ENCODE data around the gene DSTN. TPM values are rescaled to one million over a fixed set of nuclear protein-coding genes. Genes with fewer than 3 reads are reported as not detected.

The DSTN gene
- total RNA-seq, 2 experiments from 2014 or later: 25.5 to 58.1 TPM

- POLR2A ChIA-PET: no interaction called here
- Histone ChIP-seq H3K36me3 (ENCODE audit: insufficient read depth, low read length) (no peaks in the 10 kb centered on the region), H4K20me1 (ENCODE audit: insufficient read depth, low read length) (no peaks in the 10 kb centered on the region), H3K79me2 (ENCODE audit: insufficient read depth, low read depth, low read length) (no peaks in the 10 kb centered on the region), H2AFZ (ENCODE audit: low read length) (no peak overlapping the region), H3K9me3 (ENCODE audit: low read length) (no peaks in the 10 kb centered on the region), H3K4me1 (ENCODE audit: insufficient read depth, low read length, poor library complexity, severe bottlenecking) (peaks cover 20% of the 10 kb centered on the region), H3K9me2 (ENCODE audit: insufficient read depth, low read length) (no peaks in the 10 kb centered on the region), H3K4me3 (ENCODE audit: low read depth, low read length, poor library complexity, severe bottlenecking) (no peak overlapping the region), H3K4me2 (ENCODE audit: low read length) (no peak overlapping the region), H3K27ac (ENCODE audit: low read depth, low read length, poor library complexity, severe bottlenecking) (no peak overlapping the region)
- no peak for TF ChIP-seq CTCF (conservative IDR thresholded peaks at IDR 0.05; ENCODE audit: low read length)
- no peak for TF ChIP-seq EZH2phosphoT487 (IDR thresholded peaks at IDR 0.05; ENCODE audit: borderline replicate concordance, low read depth, low read length)
- CTCF ChIA-PET (ENCODE audit: unreplicated experiment): no interaction called here
- no peak for DNase-seq (ENCODE audit: low spot score)
- intact Hi-C loops (cut with micrococcal nuclease; ENCODE audit: unreplicated experiment): no loop called here
- BruUV-seq (replicated peaks): no TSS peak
These were observed 70.4 kb downstream of the DSTN start for GRCh38 chr20:17640146-17640874.

GRCh38 chr20:17640875-17641378 lies 71.1 kb downstream of the DSTN start:
- H3K4me1 ChIP-seq (ENCODE audit: insufficient read depth, low read length, poor library complexity, severe bottlenecking): peaks cover 20% of the 10 kb centered on the region
- H3K9me3 ChIP-seq (ENCODE audit: low read length): no peaks in the 10 kb centered on the region
- H3K36me3 ChIP-seq (ENCODE audit: insufficient read depth, low read length): no peaks in the 10 kb centered on the region
- no peak overlapping the region for H3K4me3 ChIP-seq (ENCODE audit: low read depth, low read length, poor library complexity, severe bottlenecking)
- H4K20me1 ChIP-seq (ENCODE audit: insufficient read depth, low read length): no peaks in the 10 kb centered on the region
- CTCF ChIA-PET (ENCODE audit: unreplicated experiment): no interaction called here
- H3K4me2 ChIP-seq (ENCODE audit: low read length): no peak overlapping the region
- no peak for DNase-seq (ENCODE audit: low spot score)
- intact Hi-C loops (cut with micrococcal nuclease; ENCODE audit: unreplicated experiment): no loop called here
- H3K79me2 ChIP-seq (ENCODE audit: insufficient read depth, low read depth, low read length): no peaks in the 10 kb centered on the region
- H3K27ac ChIP-seq (ENCODE audit: low read depth, low read length, poor library complexity, severe bottlenecking): no peak overlapping the region
- TF ChIP-seq EZH2phosphoT487 (IDR thresholded peaks at IDR 0.05; ENCODE audit: borderline replicate concordance, low read depth, low read length): no peak
- no peak for TF ChIP-seq CTCF (conservative IDR thresholded peaks at IDR 0.05; ENCODE audit: low read length)
- H3K9me2 ChIP-seq (ENCODE audit: insufficient read depth, low read length): no peaks in the 10 kb centered on the region
- no TSS peak for BruUV-seq (replicated peaks)
- POLR2A ChIA-PET: no interaction called here
- H2AFZ ChIP-seq (ENCODE audit: low read length): no peak overlapping the region

- intact Hi-C loops (cut with micrococcal nuclease; ENCODE audit: unreplicated experiment): no loop called here
- CTCF ChIA-PET (ENCODE audit: unreplicated experiment): no interaction called here
These were observed 71.7 kb downstream of the DSTN start for GRCh38 chr20:17641520-17641964.

More at GRCh38 chr20:17641520-17641964, 71.7 kb downstream of the DSTN start:
- no peaks in the 10 kb centered on the region for H3K79me2 ChIP-seq (ENCODE audit: insufficient read depth, low read depth, low read length)
- no peak overlapping the region for H3K4me2 ChIP-seq (ENCODE audit: low read length)
- no peaks in the 10 kb centered on the region for H4K20me1 ChIP-seq (ENCODE audit: insufficient read depth, low read length)
- H3K4me3 ChIP-seq (ENCODE audit: low read depth, low read length, poor library complexity, severe bottlenecking): no peak overlapping the region
- no peak overlapping the region for H3K27ac ChIP-seq (ENCODE audit: low read depth, low read length, poor library complexity, severe bottlenecking)
- no peak overlapping the region for H2AFZ ChIP-seq (ENCODE audit: low read length)
- POLR2A ChIA-PET: no interaction called here
- BruUV-seq (replicated peaks): no TSS peak
- no peaks in the 10 kb centered on the region for H3K36me3 ChIP-seq (ENCODE audit: insufficient read depth, low read length)
- TF ChIP-seq EZH2phosphoT487 (IDR thresholded peaks at IDR 0.05; ENCODE audit: borderline replicate concordance, low read depth, low read length) (no peak), CTCF (conservative IDR thresholded peaks at IDR 0.05; ENCODE audit: low read length) (no peak)
- H3K9me2 ChIP-seq (ENCODE audit: insufficient read depth, low read length): no peaks in the 10 kb centered on the region
- no peaks in the 10 kb centered on the region for H3K9me3 ChIP-seq (ENCODE audit: low read length)
- peaks cover 27% of the 10 kb centered on the region for H3K4me1 ChIP-seq (ENCODE audit: insufficient read depth, low read length, poor library complexity, severe bottlenecking)
- no peak for DNase-seq (ENCODE audit: low spot score)

Measured in OCI-LY7 (cell line).